Immature natural killer cell (primary cell): ENCODE results near the gene IGF2BP3. TPM values are rescaled to one million over a fixed set of nuclear protein-coding genes. Genes with fewer than 3 reads are reported as not detected.

ENCODE experiments used
- DNase-seq, 3 donors: peaks; one replicate each; pipeline ENCODE4 v3.0.0; 2022; ENCODE audit warnings: mixed read lengths in 1 of 3
- H3K27ac Mint-ChIP-seq, 6 donors: one replicate each; pipeline ENCODE4 v1.8.0; 2020; ENCODE audit warnings: mixed read lengths in 6 of 6, mild to moderate bottlenecking in 5 of 6, inconsistent platforms in 4 of 6, moderate library complexity in 3 of 6
- H3K27me3 Mint-ChIP-seq, 3 donors: one replicate each; pipeline ENCODE4 v1.8.0; 2020 to 2021; ENCODE audit warnings: low read depth in 3 of 3, mild to moderate bottlenecking in 3 of 3, mixed read lengths in 3 of 3, moderate library complexity in 3 of 3, inconsistent platforms in 1 of 3
- H3K36me3 Mint-ChIP-seq, 3 donors: one replicate each; pipeline ENCODE4 v1.8.0; 2020; ENCODE audit warnings: mixed read lengths in 3 of 3, inconsistent platforms in 2 of 3, mild to moderate bottlenecking in 2 of 3
- H3K4me1 Mint-ChIP-seq, 2 donors: one replicate each; pipeline ENCODE4 v1.8.0; 2020; ENCODE audit warnings: inconsistent platforms in 2 of 2, mild to moderate bottlenecking in 2 of 2, mixed read lengths in 2 of 2, moderate library complexity in 1 of 2
- H3K4me3 Mint-ChIP-seq, 5 donors: one replicate each; pipeline ENCODE4 v1.8.0; 2020; ENCODE audit warnings: mild to moderate bottlenecking in 5 of 5, mixed read lengths in 5 of 5, inconsistent platforms in 3 of 5, moderate library complexity in 3 of 5
- H3K9me3 Mint-ChIP-seq, 6 donors: one replicate each; pipeline ENCODE4 v1.8.0; 2020; ENCODE audit warnings: mild to moderate bottlenecking in 6 of 6, mixed read lengths in 6 of 6, inconsistent platforms in 4 of 6, moderate library complexity in 3 of 6
- polyA plus RNA-seq, 3 donors: library from polyadenylated mRNA; unstranded; fragments of 300-500 nt; fragmentation: Illumina TruSeq; gene quantifications; one replicate each; pipeline ENCODE4 v1.2.3, GENCODE V29; 2021

Gene IGF2BP3
- polyA plus RNA-seq, 3 donors from 2014 or later: 0.76 TPM; not detected in 2

GRCh38 chr7:23276376-23276775 lies 193.9 kb downstream of the IGF2BP3 start:
- no peaks in the 10 kb centered on the region for H3K9me3 Mint-ChIP-seq
- no peak overlapping the region for H3K27ac Mint-ChIP-seq
- no peak for DNase-seq
- peaks cover 0 to 5% (median 4%) of the 10 kb centered on the region in 3 donors for H3K27me3 Mint-ChIP-seq
- H3K4me1 Mint-ChIP-seq: peaks cover 2 to 14% of the 10 kb centered on the region in 2 donors
- no peak overlapping the region for H3K4me3 Mint-ChIP-seq
- no peaks in the 10 kb centered on the region for H3K36me3 Mint-ChIP-seq

- Mint-ChIP-seq H3K4me3 (no peak overlapping the region), H3K27ac (no peak overlapping the region), H3K36me3 (no peaks in the 10 kb centered on the region), H3K4me1 (peaks cover 2 to 14% of the 10 kb centered on the region in 2 donors), H3K27me3 (peaks cover 0 to 6% (median 5%) of the 10 kb centered on the region in 3 donors), H3K9me3 (no peaks in the 10 kb centered on the region)
- DNase-seq: no peak
These were observed 194.4 kb downstream of the IGF2BP3 start for GRCh38 chr7:23275912-23276311.

- DNase-seq: peak; percentile 62 to 70 (median 63)
- Mint-ChIP-seq H3K36me3 (no peaks in the 10 kb centered on the region), H3K27ac (no peak overlapping the region), H3K4me1 (peaks cover 2 to 14% of the 10 kb centered on the region in 2 donors), H3K9me3 (no peaks in the 10 kb centered on the region), H3K27me3 (peaks cover 0 to 9% (median 2%) of the 10 kb centered on the region in 3 donors), H3K4me3 (peak overlapping the region in 4 of 5 donors; percentile 44 to 57 (median 51))
These were observed 197.1 kb downstream of the IGF2BP3 start for GRCh38 chr7:23273141-23273599.

- Mint-ChIP-seq H3K9me3 (no peaks in the 10 kb centered on the region), H3K36me3 (no peaks in the 10 kb centered on the region), H3K27ac (no peak overlapping the region), H3K27me3 (peaks cover 0 to 9% (median 6%) of the 10 kb centered on the region in 3 donors), H3K4me1 (peaks cover 2 to 14% of the 10 kb centered on the region in 2 donors), H3K4me3 (no peak overlapping the region)
- DNase-seq: no peak
These were observed 198.0 kb downstream of the IGF2BP3 start for GRCh38 chr7:23272275-23272674.

- peaks cover 2 to 14% of the 10 kb centered on the region in 2 donors for H3K4me1 Mint-ChIP-seq
- H3K9me3 Mint-ChIP-seq: no peaks in the 10 kb centered on the region
- H3K4me3 Mint-ChIP-seq: no peak overlapping the region
- peaks cover 0 to 9% (median 5%) of the 10 kb centered on the region in 3 donors for H3K27me3 Mint-ChIP-seq
- H3K27ac Mint-ChIP-seq: no peak overlapping the region
- H3K36me3 Mint-ChIP-seq: no peaks in the 10 kb centered on the region
- no peak for DNase-seq
These were observed 201.5 kb downstream of the IGF2BP3 start for GRCh38 chr7:23268746-23269145.

- Mint-ChIP-seq H3K4me3 (no peak overlapping the region), H3K27ac (no peak overlapping the region), H3K4me1 (peaks cover 1 to 9% of the 10 kb centered on the region in 2 donors)
These were observed 202.1 kb downstream of the IGF2BP3 start for GRCh38 chr7:23268167-23268566.

GRCh38 chr7:23267357-23267756 lies 202.9 kb downstream of the IGF2BP3 start:
- Mint-ChIP-seq H3K9me3 (no peaks in the 10 kb centered on the region), H3K27ac (no peak overlapping the region)

More at GRCh38 chr7:23268167-23268566, 202.1 kb downstream of the IGF2BP3 start:
- no peaks in the 10 kb centered on the region for H3K9me3 Mint-ChIP-seq
- no peaks in the 10 kb centered on the region for H3K36me3 Mint-ChIP-seq
- peaks cover 0 to 9% (median 5%) of the 10 kb centered on the region in 3 donors for H3K27me3 Mint-ChIP-seq
- no peak for DNase-seq

GRCh38 chr7:23266918-23267317 lies 203.4 kb downstream of the IGF2BP3 start:
- Mint-ChIP-seq H3K4me3 (no peak overlapping the region), H3K27me3 (peaks cover 0 to 7% (median 5%) of the 10 kb centered on the region in 3 donors), H3K27ac (no peak overlapping the region), H3K9me3 (no peaks in the 10 kb centered on the region), H3K4me1 (no peaks in the 10 kb centered on the region), H3K36me3 (no peaks in the 10 kb centered on the region)
- DNase-seq: no peak

More at GRCh38 chr7:23267357-23267756, 202.9 kb downstream of the IGF2BP3 start:
- peaks cover 0 to 9% (median 5%) of the 10 kb centered on the region in 3 donors for H3K27me3 Mint-ChIP-seq
- DNase-seq: no peak
- H3K4me1 Mint-ChIP-seq: peaks cover 0 to 4% of the 10 kb centered on the region in 2 donors
- H3K4me3 Mint-ChIP-seq: no peak overlapping the region
- H3K36me3 Mint-ChIP-seq: no peaks in the 10 kb centered on the region

- H3K4me1 Mint-ChIP-seq: no peaks in the 10 kb centered on the region
- H3K27me3 Mint-ChIP-seq: peaks cover 0 to 7% (median 2%) of the 10 kb centered on the region in 3 donors
- H3K36me3 Mint-ChIP-seq: no peaks in the 10 kb centered on the region
- H3K4me3 Mint-ChIP-seq: no peak overlapping the region
- no peaks in the 10 kb centered on the region for H3K9me3 Mint-ChIP-seq
- H3K27ac Mint-ChIP-seq: no peak overlapping the region
- DNase-seq: no peak
These were observed 205.3 kb downstream of the IGF2BP3 start for GRCh38 chr7:23264916-23265458.

- no peak overlapping the region for H3K4me3 Mint-ChIP-seq
These were observed 208.3 kb downstream of the IGF2BP3 start for GRCh38 chr7:23261843-23262452.

GRCh38 chr7:23260371-23260770 lies 209.9 kb downstream of the IGF2BP3 start:
- no peak for DNase-seq
- Mint-ChIP-seq H3K36me3 (no peaks in the 10 kb centered on the region), H3K4me1 (no peaks in the 10 kb centered on the region), H3K27ac (no peak overlapping the region), H3K4me3 (no peak overlapping the region), H3K9me3 (no peaks in the 10 kb centered on the region), H3K27me3 (peaks cover 3 to 8% (median 6%) of the 10 kb centered on the region in 3 donors)

More at GRCh38 chr7:23261843-23262452, 208.3 kb downstream of the IGF2BP3 start:
- H3K36me3 Mint-ChIP-seq: no peaks in the 10 kb centered on the region
- H3K27ac Mint-ChIP-seq: no peak overlapping the region
- H3K27me3 Mint-ChIP-seq: peaks cover 0 to 8% (median 2%) of the 10 kb centered on the region in 3 donors
- no peaks in the 10 kb centered on the region for H3K4me1 Mint-ChIP-seq
- DNase-seq: peak; percentile 18 to 40 (median 24)
- H3K9me3 Mint-ChIP-seq: no peaks in the 10 kb centered on the region

Other genes starting within 250 kb of the IGF2BP3 start
- not detected for gene GPNMB, start 223.7 kb downstream of the IGF2BP3 start, polyA plus RNA-seq
- gene MALSU1, start 171.2 kb downstream of the IGF2BP3 start, polyA plus RNA-seq: 10 to 100 TPM; 44.5 to 64.8 (median 47.6) TPM
- 10 to 100 TPM; 34.8 to 44.0 (median 40.6) TPM for gene TRA2A, start 61.5 kb upstream of the IGF2BP3 start, polyA plus RNA-seq
- gene CCDC126, start 126.9 kb upstream of the IGF2BP3 start, polyA plus RNA-seq: 10 to 100 TPM; 13.8 to 23.7 (median 14.9) TPM
- gene FAM221A, start 209.7 kb upstream of the IGF2BP3 start, polyA plus RNA-seq: 1 to 10 TPM; 1.8 to 5.8 (median 2.8) TPM
- gene STK31, start 239.7 kb upstream of the IGF2BP3 start, polyA plus RNA-seq: not detected